DMS 273 (cell line): ENCODE data around the gene DNMT3A.

ENCODE experiments used
- DNase-seq: peaks from one replicate; lab custom pipeline; 2025; ENCODE audit not compliant: unreplicated experiment; lab: John Stamatoyannopoulos, UW

DNMT3A gene

DNA sequence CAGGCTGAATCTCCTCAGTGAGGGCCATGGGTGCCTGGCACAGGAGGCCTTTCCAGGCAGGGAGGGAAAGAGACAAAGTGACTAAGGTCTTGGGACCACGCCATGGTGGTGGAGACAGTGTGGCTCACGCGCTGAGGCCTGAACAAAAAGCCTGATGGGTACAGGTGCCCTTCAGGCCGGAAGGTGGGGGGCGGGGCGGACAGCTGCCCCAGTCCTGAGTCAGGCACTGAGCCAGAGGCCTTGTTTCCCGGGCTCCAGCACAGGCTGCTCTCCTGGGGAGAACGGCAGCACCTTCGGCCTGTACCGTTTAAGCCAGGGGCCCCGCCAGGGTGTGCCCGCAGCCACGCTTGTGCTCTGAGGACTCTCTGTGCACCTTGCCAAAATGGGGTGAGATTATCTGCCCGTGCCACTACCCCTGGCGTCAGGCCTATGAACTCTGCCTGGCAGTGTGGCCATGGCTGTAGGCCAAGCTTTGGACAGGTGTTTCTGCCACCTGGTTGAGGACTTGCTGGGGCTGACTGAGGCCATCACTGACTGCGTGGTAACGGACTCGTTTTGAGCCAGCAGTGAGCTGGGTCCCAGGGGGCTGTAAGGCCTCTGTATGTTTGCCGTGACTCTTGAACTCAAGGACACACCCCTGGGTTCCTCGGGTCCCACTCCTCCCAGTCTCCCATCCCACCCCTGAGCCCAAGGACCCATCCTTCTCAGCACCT lies 31.7 kb upstream of the DNMT3A start:
- DNase-seq = peak; percentile 71

DNA sequence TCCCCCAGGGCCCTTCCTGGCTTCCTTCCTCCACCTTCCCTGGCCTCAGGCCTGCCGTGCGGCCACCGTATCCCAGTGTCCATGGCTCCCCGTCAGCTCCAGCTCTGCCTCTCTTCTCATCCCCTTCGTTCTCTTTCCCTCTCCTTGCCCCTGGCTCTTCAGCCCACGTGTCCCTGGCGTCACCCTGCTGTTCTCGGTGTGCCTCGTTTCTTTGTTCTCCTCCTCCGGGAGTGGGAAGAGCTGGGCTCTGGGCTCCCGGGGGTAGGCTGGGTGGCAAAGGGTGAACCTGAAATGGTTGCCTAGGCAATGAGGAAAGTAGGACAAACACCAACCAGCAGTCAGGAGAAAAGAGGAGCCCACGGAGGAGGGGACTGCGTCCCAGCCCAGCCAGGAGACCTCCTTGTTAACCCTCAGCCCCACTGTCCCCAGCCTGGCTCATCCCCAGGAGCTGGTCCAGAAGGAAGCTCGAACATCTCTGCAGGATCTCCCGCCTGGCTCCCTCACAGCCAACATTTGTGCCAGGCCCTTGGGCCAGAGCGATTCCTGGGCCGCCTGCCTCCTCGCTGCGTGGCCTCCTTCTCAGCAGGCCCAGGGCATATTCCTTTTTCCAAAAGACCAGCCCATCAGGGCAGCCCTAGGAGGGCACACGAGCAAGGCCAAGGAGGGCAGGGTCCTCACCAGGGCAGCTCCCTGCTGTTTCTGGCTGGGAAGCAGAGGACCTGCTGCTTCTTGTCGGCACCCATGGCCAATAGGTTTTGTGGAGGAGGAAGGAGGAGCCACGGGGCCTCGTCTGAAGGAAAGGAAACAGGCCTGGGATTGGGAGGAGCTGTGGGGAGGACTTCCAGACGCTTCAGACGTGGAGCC lies 30.9 kb upstream of the DNMT3A start:
- no peak for DNase-seq

GRCh38 chr2:25371253-25372241 lies 29.8 kb upstream of the DNMT3A start:
- no peak for DNase-seq

GRCh38 chr2:25369876-25370275 lies 28.2 kb upstream of the DNMT3A start:
- DNase-seq = no peak

- DNase-seq = no peak
Observed at GRCh38 chr2:25369439-25369838, 27.7 kb upstream of the DNMT3A start.

DNA sequence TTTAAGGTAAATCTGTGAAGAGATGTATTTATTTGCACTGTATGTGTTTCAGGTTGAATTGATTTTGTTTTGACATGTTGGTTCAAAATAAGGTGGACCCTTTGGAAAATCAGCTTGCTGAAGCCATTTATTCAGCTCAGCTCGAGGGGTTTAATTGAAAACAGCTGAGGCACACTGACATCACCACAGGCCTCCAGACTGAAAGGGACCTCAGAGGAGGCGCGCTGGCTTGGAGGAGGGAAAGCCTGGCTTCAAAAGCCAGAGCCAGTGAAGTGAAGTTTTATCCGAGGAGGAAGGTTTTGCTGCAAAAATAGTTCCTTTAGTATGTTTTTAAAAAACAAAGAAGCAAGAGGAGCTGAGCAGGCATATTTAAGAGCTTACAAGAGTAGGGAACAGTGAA lies 26.9 kb upstream of the DNMT3A start:
- DNase-seq = no peak

- DNase-seq = no peak
Observed at GRCh38 chr2:25367296-25367695, 25.6 kb upstream of the DNMT3A start.

DNA sequence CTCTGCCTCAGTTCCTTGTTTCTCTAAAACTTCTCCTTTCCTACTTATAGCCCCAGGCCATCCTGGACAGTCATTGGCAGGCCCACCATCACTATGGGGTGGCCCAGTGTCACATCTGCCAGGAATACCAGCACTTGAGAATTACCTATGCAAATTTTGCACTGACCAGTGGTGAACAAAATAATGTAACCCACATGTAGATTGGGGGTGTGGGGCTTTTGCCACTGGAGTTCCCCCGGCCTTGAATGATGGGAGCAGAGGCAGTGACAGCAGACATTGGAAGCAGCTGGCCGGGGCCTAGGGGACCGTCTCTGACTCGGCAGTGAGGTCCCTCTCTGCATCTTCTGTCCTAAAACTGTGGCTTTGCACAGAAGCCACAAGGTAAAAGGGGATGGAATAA lies 24.9 kb upstream of the DNMT3A start:
- no peak for DNase-seq

- DNase-seq = no peak
Observed at GRCh38 chr2:25365241-25365640, 23.5 kb upstream of the DNMT3A start.

DNA sequence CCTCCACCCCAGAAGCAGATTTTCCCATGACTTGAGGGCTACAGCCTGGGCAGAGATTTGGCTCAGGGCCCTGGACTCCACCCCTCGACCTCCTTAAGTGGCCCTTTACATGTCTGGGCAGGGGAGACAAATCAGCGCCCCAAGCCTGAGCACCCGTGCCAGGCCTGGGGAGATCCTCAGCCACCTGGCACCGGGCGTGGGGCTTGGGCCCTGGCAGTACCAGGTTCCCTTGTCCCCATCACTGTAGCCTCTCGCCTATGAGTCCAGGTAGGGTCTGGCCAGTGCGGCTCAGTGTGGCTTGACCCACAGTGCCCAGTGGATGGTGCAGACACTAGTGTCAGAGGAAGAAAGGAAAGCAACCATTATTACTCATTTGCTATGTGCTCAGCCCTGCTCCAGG lies 22.0 kb upstream of the DNMT3A start:
- DNase-seq = no peak

DNA sequence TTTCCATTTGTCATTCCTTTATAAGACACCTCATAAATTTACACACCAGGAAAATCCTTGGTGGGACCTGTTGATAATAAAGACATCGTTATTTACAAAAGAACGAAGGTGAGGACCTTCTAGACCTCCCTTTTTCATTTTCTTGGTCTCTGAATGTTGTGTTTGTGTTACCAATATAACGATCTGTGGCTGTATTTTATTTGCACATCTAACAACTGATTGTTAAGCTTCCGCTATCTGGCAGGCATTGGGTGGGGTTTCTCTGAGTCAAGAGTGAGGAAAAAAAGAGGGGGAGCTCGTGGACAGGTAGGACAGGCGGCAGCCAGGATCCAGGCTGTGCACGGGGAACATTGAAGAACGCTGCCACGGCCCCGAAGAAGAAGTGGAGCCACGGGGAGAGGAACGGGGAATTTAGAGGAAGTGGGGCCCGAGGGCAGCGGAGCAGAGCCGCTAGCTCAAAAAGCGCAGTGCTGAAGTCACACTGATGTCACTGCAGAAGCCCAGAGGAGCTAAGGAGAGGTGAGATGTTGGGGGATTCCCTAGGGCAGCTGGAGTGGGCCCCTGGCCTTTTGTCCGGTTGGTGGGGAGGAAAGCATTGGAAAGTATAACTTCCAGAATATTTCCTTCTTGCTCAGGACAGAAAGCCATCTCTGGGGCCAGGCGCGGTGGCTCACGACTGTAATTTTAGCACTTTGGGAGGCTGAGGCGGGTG lies 20.9 kb upstream of the DNMT3A start:
- DNase-seq = no peak

GRCh38 chr2:25362049-25362433 lies 20.3 kb upstream of the DNMT3A start:
- DNase-seq = peak; percentile 55

GRCh38 chr2:25361261-25362048 lies 19.7 kb upstream of the DNMT3A start:
- DNase-seq = no peak

GRCh38 chr2:25358836-25359235 lies 17.1 kb upstream of the DNMT3A start:
- DNase-seq = no peak

DNA sequence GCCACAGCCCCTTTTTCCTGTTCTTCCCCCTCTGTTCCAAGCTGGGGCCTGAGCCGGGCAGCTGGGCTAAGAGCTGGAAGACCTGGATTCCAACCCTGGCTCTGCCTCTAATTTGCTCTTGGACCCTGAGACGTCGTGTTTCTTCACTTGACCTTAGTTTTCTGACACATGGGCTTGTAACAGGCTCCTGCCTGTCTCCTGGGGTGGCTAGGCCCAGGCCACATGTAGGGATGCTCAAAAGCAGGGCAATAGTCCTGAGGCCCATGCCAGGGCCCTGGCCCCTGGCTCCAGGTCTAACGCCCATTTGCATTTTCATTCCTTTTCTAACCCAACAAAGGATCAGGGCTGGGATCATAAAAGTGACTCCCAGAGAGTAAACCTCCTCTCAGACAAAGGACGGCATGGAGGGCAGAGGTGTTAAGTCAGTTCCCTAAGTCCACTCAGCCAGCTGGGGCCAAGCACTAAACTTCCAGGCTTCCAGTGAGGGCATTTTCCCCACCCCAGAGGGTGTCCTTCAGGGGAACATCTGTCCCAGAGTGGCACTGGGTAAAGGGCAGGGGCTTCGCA lies 16.6 kb upstream of the DNMT3A start:
- DNase-seq = no peak

- DNase-seq = no peak
Observed at GRCh38 chr2:25356088-25356487, 14.4 kb upstream of the DNMT3A start.

- DNase-seq = no peak
Observed at GRCh38 chr2:25355270-25355669, 13.5 kb upstream of the DNMT3A start.

DNA sequence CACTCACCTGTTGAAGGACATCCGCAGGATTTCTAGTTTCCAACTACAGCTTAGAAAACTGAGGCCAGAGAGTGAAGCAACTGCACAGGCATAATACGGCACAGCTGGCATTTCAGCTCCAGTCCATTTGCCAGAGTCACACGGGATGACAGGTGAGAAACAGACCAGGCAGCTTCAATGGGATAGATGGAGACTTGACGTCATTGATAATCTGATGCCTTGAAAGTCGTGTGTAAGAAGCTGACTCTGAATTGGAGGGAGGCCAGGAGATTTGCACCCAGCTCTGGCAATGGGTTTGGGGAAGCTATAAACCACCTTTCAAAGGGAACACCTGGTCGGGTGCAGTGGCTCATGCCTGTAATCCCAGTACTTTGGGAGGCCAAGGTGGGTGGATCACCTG lies 12.4 kb upstream of the DNMT3A start:
- DNase-seq = no peak

- DNase-seq = no peak
Observed at GRCh38 chr2:25349397-25349796, 7.7 kb upstream of the DNMT3A start.

- no peak for DNase-seq
Observed at GRCh38 chr2:25347846-25348245, 6.1 kb upstream of the DNMT3A start.
